BJ (cell line): ENCODE data around the gene GBF1. TPM values are rescaled to one million over a fixed set of nuclear protein-coding genes. Genes with fewer than 3 reads are reported as not detected.

ENCODE experiments used
- CTCF ChIA-PET: fragments of 350-600 bp; formaldehyde crosslinking; extraction: SDS; loops from one replicate; lab custom pipeline; 2021; ENCODE audit warnings: antibody characterized with exemption, inconsistent platforms; lab: Yijun Ruan, JAX
- POLR2A ChIA-PET: fragments of 300-600 bp; sonication (Branson Sonifier 250); formaldehyde crosslinking; extraction: SDS; loops from one replicate; lab custom pipeline; 2021; ENCODE audit warnings: antibody characterized with exemption; lab: Charles Lee
- DNase-seq: peaks from one replicate; pipeline ENCODE4 v3.0.0-alpha.2; 2011; ENCODE audit warnings: low read depth
- H3K27me3 ChIP-seq: 2 replicates; pipeline ENCODE4 v1.6.0; 2011; ENCODE audit warnings: low read length; ENCODE audit not compliant: control insufficient read depth, insufficient read depth
- H3K36me3 ChIP-seq: 2 replicates; pipeline ENCODE4 v1.5.1; 2011; ENCODE audit warnings: low read length; ENCODE audit not compliant: control insufficient read depth, insufficient read depth
- H3K4me3 ChIP-seq: 2 replicates; pipeline ENCODE4 v1.5.1; 2011; ENCODE audit warnings: low read depth, mild to moderate bottlenecking, control low read depth, low read length
- polyA plus RNA-seq: library from polyadenylated mRNA; depleted of rRNA; stranded (reverse); fragments of >200 nt; gene quantifications from 2 replicates; pipeline ENCODE4 v1.2.3, GENCODE V29; 2011
- TF ChIP-seq, protein P1 (sequence below): IDR thresholded peaks from 2 replicates; pipeline ENCODE4 v1.5.1; 2011; ENCODE audit warnings: low read depth, mild to moderate bottlenecking, control low read depth, inconsistent platforms, low read length, moderate library complexity; ENCODE audit not compliant: insufficient read depth

Gene GBF1
- polyA plus RNA-seq, 1 experiment, result 28.4 TPM

GRCh38 chr10:102310361-102311024, 65.2 kb downstream of the GBF1 start:
- no peak for DNase-seq
- Histone ChIP-seq H3K4me3 (no peak overlapping the region), H3K36me3 (no peaks in the 10 kb centered on the region; the same call in 1 of the 2 replicates), H3K27me3 (no peaks in the 10 kb centered on the region)
- ChIA-PET POLR2A (no interaction called here), CTCF (interaction anchor here (1.3 to 1.9 kb wide), 2 partner anchors 13 to 42 kb away, joined by 4 to 11 read pairs; no protein-coding TSS in a partner anchor)
- TF ChIP-seq, protein P1, sequence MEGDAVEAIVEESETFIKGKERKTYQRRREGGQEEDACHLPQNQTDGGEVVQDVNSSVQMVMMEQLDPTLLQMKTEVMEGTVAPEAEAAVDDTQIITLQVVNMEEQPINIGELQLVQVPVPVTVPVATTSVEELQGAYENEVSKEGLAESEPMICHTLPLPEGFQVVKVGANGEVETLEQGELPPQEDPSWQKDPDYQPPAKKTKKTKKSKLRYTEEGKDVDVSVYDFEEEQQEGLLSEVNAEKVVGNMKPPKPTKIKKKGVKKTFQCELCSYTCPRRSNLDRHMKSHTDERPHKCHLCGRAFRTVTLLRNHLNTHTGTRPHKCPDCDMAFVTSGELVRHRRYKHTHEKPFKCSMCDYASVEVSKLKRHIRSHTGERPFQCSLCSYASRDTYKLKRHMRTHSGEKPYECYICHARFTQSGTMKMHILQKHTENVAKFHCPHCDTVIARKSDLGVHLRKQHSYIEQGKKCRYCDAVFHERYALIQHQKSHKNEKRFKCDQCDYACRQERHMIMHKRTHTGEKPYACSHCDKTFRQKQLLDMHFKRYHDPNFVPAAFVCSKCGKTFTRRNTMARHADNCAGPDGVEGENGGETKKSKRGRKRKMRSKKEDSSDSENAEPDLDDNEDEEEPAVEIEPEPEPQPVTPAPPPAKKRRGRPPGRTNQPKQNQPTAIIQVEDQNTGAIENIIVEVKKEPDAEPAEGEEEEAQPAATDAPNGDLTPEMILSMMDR, result no peak

DNA sequence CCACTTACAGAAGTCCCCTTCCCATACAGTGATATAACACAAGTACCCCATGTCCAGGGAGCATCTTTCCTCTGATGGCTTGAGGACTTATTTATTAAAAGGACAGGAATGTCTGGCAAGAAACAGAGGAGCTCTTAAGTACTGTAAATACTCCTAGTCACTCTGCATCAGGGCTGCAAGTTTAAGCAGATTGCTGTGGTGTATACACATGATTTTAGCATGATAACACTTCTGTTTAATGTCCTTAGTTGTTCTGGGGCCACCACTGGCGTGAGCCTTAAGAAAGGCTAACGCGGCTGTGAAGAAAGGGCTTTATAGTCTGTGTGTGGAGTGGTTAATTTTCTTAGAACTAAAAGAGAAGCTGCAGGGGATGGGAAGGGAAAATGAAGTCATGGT, 65.7 kb downstream of the GBF1 start:
- no peak overlapping the region for H3K4me3 ChIP-seq
- H3K36me3 ChIP-seq, result no peaks in the 10 kb centered on the region; the same call in 1 of the 2 replicates
- ChIA-PET POLR2A (no interaction called here), CTCF (interaction anchor here (1.0 to 1.3 kb wide), 3 partner anchors 41 to 81 kb away, joined by 3 to 4 read pairs (median 3); no protein-coding TSS in a partner anchor)
- no peaks in the 10 kb centered on the region for H3K27me3 ChIP-seq
- TF ChIP-seq, protein P1, result no peak
- DNase-seq, result no peak

DNA sequence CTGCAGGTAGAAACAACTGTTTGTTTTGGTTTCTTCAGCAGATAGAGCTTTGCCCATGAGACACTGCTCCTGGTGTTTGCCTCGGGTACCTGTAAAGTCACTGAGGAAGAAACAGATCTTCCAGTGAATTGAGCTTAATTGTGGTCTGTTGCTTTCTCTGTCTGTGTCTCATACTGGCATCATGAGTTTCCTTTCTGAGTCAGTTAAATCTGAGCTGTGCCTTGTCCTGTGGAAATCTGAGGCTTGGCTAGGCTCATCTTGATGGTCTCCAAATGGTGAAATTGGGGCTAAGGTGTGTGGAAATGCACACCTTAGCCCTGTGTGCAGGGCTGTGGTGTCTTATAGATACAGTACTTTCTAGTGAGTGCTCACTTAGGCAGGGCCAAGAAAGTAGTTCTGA, 67.4 kb downstream of the GBF1 start:
- H3K27me3 ChIP-seq, result no peaks in the 10 kb centered on the region
- H3K36me3 ChIP-seq, result no peaks in the 10 kb centered on the region; the same call in 1 of the 2 replicates
- POLR2A ChIA-PET, result interaction anchor here (0.6 to 0.9 kb wide), 2 partner anchors 27 to 371 kb away, joined by 4 read pairs; no protein-coding TSS in a partner anchor
- CTCF ChIA-PET, result interaction anchor here (0.9 to 1.6 kb wide), 4 partner anchors 33 to 83 kb away, joined by 3 to 7 read pairs (median 4); no protein-coding TSS in a partner anchor
- TF ChIP-seq, protein P1, result no peak
- no peak overlapping the region for H3K4me3 ChIP-seq
- no peak for DNase-seq

DNA sequence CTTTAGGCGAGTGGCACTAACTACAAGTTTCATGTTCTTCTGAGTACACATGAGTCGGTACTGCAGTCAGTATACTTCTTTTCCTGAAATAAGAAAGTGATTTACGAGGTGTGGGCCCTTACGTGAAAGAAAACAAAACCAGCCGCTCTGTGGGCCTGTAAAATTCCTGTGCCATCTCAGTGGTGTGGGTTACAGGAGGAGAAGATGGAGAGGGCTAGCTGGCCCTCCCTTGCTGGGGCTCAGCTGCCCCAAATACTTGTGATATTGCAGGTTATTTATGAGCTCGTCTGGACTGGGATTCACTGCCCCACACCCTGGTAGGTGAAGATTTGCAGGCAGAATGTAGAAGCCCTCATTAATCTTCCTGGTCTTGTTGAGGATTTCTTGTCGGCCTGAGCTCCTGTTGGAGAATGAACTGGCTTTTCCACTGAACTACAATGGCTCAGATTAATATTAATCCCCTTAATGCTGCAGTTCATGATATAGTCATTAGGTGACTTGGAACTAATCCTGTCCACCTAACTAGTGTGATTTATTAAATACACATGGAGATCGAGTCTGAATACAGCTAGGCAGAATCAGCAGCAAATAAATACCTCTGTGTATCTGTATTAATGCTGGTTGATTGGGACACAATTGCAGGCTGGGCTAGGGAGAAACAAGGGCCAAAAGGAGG, 68.0 kb downstream of the GBF1 start:
- CTCF ChIA-PET, result interaction anchor here (0.9 to 1.6 kb wide), 4 partner anchors 33 to 83 kb away, joined by 3 to 7 read pairs (median 3); no protein-coding TSS in a partner anchor
- Histone ChIP-seq H3K4me3 (no peak overlapping the region), H3K27me3 (no peaks in the 10 kb centered on the region), H3K36me3 (no peaks in the 10 kb centered on the region; the same call in 1 of the 2 replicates)
- POLR2A ChIA-PET, result interaction anchor here (0.6 to 0.9 kb wide), 3 partner anchors 27 to 372 kb away, joined by 4 read pairs; no protein-coding TSS in a partner anchor
- TF ChIP-seq, protein P1, result no peak
- no peak for DNase-seq

GRCh38 chr10:102314801-102315200, 69.5 kb downstream of the GBF1 start:
- POLR2A ChIA-PET, result no interaction called here
- no peak for DNase-seq
- TF ChIP-seq, protein P1, result no peak
- CTCF ChIA-PET, result no interaction called here
- no peaks in the 10 kb centered on the region for H3K27me3 ChIP-seq
- H3K36me3 ChIP-seq, result no peaks in the 10 kb centered on the region; the same call in 1 of the 2 replicates
- no peak overlapping the region for H3K4me3 ChIP-seq
